Mammary epithelial cell (primary cell): Measurements from ENCODE around the gene TMTC2.

Experiments used
- EZH2 ChIP-seq: IDR thresholded peaks from 2 replicates; pipeline ENCODE4 v1.6.1; 2012; ENCODE audit warnings: low read length, inconsistent platforms, borderline replicate concordance
- TF ChIP-seq, protein P1 (sequence below), 2 donors: IDR thresholded peaks in 1 of 2; conservative IDR thresholded peaks in 1 of 2; 2 replicates each; pipeline ENCODE4 v1.5.1; 2011 to 2012; ENCODE audit warnings: inconsistent platforms in 2 of 2, low read length in 2 of 2, mild to moderate bottlenecking in 2 of 2, control low read depth in 1 of 2, low read depth in 1 of 2; ENCODE audit not compliant: insufficient read depth in 1 of 2; ENCODE audit errors: extremely low read depth in 1 of 2

DNA sequence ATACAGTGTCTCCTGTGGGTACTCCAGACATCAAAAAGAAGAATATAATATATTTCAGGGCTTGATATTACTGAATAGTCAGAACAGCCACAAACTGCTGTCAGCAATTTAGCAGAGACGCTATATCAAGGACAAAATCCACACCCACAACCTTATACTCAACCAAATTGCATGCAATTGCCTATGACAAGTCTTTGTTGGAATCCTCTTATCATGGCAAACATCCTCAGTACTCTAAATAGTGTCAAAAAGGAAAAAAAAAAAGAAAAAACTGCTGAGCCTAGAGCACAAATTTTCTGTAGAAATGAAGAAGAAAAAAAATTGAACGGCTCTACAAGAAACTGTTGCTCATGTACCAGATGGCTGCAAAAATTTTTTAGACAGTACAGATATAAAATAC is 485.7 kb downstream of the TMTC2 start:
- TF ChIP-seq EZH2 = no peak
- TF ChIP-seq, protein P1, sequence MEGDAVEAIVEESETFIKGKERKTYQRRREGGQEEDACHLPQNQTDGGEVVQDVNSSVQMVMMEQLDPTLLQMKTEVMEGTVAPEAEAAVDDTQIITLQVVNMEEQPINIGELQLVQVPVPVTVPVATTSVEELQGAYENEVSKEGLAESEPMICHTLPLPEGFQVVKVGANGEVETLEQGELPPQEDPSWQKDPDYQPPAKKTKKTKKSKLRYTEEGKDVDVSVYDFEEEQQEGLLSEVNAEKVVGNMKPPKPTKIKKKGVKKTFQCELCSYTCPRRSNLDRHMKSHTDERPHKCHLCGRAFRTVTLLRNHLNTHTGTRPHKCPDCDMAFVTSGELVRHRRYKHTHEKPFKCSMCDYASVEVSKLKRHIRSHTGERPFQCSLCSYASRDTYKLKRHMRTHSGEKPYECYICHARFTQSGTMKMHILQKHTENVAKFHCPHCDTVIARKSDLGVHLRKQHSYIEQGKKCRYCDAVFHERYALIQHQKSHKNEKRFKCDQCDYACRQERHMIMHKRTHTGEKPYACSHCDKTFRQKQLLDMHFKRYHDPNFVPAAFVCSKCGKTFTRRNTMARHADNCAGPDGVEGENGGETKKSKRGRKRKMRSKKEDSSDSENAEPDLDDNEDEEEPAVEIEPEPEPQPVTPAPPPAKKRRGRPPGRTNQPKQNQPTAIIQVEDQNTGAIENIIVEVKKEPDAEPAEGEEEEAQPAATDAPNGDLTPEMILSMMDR (conservative IDR thresholded peaks at IDR 0.05 in 1 of 2, IDR thresholded peaks at IDR 0.05 in 1 of 2; ENCODE audit: extremely low read depth in 1 of 2, insufficient read depth in 1 of 2, low read depth in 1 of 2, low read length in 2 of 2) = no peak
